HG02798 (cell line): ENCODE data around the gene TERT.
"Not testable (repeated sequence)": the region's sequence is repeated elsewhere in the genome, so short reads cannot be mapped to it uniquely, and the experiment has no call there.

Source experiments
- ATAC-seq: cut with Tn5 transposase; IDR thresholded peaks from one replicate; pipeline ENCODE4 v1.9.1; 2021; ENCODE audit warnings: mild to moderate bottlenecking; ENCODE audit not compliant: unreplicated experiment, poor library complexity

The TERT gene

GRCh38 chr5:1244976-1245375, 49.9 kb downstream of the TERT start:
- ATAC-seq, result no peak

GRCh38 chr5:1244255-1244654, 50.6 kb downstream of the TERT start:
- no peak for ATAC-seq

DNA sequence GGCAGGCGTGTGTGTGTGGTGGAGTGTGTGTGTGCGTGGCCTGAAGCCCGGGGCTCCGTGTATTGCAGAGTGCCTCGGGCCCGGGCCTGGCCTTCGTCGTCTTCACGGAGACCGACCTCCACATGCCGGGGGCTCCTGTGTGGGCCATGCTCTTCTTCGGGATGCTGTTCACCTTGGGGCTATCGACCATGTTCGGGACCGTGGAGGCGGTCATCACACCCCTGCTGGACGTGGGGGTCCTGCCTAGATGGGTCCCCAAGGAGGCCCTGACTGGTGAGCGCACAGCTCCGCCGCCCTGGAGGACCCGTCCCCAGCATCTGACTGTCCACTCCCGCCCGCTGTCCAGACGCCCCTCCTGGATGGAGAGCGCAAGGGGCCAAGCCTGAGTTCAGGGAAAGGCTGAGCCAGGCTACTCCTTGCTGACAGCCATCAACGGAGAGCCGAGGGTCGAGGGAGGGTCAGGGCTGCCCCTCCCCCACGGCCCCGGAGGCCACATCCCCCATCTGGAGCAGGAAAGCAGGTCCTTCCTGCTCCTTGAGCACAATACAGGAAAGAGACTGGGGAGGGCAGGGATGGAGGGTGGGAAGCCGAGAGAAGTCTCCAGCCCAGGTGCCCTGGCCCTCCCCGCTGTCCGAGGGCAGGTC, 51.3 kb downstream of the TERT start:
- ATAC-seq, result no peak

- ATAC-seq, result no peak
Observed at GRCh38 chr5:1242733-1243486, 52.0 kb downstream of the TERT start.

DNA sequence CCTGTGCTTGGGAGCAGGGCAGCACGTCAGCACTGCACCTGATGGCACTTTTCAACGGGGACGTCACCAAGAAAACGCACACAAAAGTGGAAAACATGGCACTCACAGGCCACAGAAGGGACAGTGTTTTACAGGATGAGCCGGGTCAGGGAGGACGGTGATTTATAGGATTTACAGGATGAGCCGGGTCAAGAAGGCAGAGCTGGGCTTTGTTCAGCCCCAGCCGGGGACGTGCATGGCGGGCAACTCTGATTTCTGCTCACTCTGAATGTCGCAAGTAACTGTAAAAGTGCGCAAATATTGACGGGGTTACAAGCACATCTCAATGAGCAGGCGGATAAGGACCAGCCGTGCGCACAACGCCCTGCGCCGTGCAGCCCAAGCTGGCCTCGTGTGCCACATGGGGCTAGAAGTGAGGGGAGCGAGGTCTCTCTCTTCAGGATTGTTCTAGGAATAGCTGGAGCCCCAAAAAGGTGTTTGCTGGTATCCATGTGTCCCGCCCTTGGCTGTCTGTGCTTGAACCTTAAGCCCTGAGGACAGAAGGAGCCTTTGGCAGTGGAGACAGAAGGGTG, 53.3 kb downstream of the TERT start:
- no peak for ATAC-seq

GRCh38 chr5:1240496-1241260, 54.2 kb downstream of the TERT start:
- ATAC-seq, result no peak

GRCh38 chr5:1239505-1240251, 55.2 kb downstream of the TERT start:
- no peak for ATAC-seq

GRCh38 chr5:1235838-1236237, 59.0 kb downstream of the TERT start:
- no peak for ATAC-seq

- ATAC-seq, result no peak
Observed at GRCh38 chr5:1235379-1235778, 59.5 kb downstream of the TERT start.

DNA sequence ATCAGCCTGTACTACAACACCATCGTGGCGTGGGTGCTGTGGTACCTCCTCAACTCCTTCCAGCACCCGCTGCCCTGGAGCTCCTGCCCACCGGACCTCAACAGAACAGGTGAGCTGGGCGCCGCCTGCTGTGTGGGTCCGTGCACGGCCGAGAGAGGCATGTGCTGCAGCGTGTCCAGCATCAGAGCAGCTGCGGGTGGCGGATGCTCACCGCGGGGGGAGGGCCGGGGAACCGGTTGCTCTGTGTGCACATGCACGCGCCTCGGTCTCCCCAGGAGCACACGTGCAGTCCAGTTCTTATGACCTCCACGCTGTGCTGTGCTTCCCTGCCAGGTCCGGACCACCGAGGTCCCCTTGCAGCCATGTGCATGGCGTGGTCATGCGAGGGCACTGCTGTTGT, 62.1 kb downstream of the TERT start:
- ATAC-seq, result no peak

GRCh38 chr5:1231354-1231905, 63.4 kb downstream of the TERT start:
- no peak for ATAC-seq

DNA sequence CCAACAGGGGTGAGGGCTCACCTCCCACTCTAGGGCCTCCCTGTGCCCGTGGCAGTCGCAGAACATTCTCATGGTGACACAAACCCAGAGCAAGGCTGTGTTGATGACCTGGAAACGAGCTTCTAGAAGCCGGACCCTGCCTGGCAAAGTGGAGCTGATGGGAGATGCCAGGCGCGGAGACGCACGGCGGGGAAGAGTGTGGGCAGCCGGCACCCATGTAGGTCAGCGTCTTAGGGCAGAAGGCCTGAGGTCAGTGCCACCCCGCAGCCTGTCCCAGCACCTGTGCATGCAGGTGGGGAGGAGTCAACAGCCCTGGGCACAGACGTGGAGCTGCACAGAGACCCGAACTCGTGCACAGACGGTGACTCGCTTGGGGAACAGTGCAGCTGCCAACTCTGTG, 64.3 kb downstream of the TERT start:
- no peak for ATAC-seq

GRCh38 chr5:1229822-1230221, 65.0 kb downstream of the TERT start:
- no peak for ATAC-seq

DNA sequence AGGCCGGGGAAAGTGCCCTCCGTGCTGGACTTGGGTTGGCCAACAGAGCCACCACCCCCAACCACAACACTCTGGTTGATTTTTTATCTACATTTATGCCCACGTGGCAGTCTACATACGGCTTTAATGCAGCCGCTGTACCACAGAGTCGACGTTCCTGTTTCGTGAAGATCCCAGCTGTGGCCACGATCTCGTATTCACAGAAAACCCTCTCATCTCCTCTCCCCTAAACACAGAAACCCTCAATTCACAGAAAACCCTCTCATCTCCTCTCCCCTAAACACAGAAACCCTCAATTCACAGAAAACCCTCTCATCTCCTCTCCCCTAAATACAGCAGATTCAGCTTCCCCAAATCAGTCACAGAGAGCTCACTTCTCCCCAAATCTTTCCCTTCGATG, 65.8 kb downstream of the TERT start:
- ATAC-seq, result not testable (repeated sequence)

- ATAC-seq, result no peak
Observed at GRCh38 chr5:1228120-1228519, 66.7 kb downstream of the TERT start.

GRCh38 chr5:1227667-1228066, 67.2 kb downstream of the TERT start:
- no peak for ATAC-seq

GRCh38 chr5:1226839-1227581, 67.9 kb downstream of the TERT start:
- ATAC-seq, result no peak

- no peak for ATAC-seq
Observed at GRCh38 chr5:1226231-1226630, 68.6 kb downstream of the TERT start.

DNA sequence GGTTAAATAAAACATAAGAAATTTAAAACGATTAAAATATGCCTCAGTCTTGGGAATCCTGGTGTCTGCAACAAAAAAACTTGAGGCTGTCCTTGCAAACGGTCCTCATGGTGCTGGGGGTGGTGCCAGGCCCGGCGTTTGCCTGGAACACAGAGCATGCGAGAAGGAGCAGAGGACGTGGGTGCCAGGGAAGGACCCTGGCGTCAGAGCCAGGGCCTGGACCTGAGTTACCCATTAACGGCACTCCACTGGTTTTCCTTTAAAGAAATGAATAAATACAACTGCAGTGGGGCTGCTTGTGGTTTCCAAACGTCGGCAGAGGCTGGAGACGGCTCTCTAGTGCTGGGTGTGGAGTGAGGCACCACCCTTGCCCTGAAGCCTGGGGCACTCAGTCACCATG, 69.8 kb downstream of the TERT start, which contains the start of gene SLC6A18:
Gene SLC6A18, plus strand, starts transcription at position 301 of the 400 bp plus-strand sequence. Its CDS starts 97 bp downstream, at position 398.
- no peak for ATAC-seq
